HepG2 (cell line): Measurements from ENCODE around the gene SUDS3. TPM values are rescaled to one million over a fixed set of nuclear protein-coding genes. Genes with fewer than 3 reads are reported as not detected.

Experiments
- ARNT2 ChIP-seq: sonication (generic); formaldehyde crosslinking; IDR thresholded peaks from 2 replicates; pipeline ENCODE4 v1.8.0; 2022; ENCODE audit warnings: mild to moderate bottlenecking, low read depth, missing genetic modification reagents, moderate library complexity
- CC2D1A ChIP-seq: sonication (generic); formaldehyde crosslinking; IDR thresholded peaks from 2 replicates; pipeline ENCODE4 v1.8.1; 2023; ENCODE audit warnings: mild to moderate bottlenecking, missing genetic modification reagents
- CENPX ChIP-seq: sonication (generic); formaldehyde crosslinking; IDR thresholded peaks from 2 replicates; pipeline ENCODE4 v1.9.0; 2021; ENCODE audit warnings: mild to moderate bottlenecking, missing genetic modification reagents, moderate library complexity
- GABPA ChIP-seq, 2 experiments: IDR thresholded peaks; 2 replicates each; pipeline ENCODE4 v1.6.1; 2011 to 2016; ENCODE audit warnings: low read depth in 2 of 2, low read length in 1 of 2, missing biosample characterization in 1 of 2, missing genetic modification characterization in 1 of 2
- KDM1A ChIP-seq: IDR thresholded peaks from 2 replicates; pipeline ENCODE4 v1.6.1; 2016; ENCODE audit warnings: missing compliant biosample characterization
- MED13 ChIP-seq: sonication (generic); formaldehyde crosslinking; IDR thresholded peaks from 2 replicates; pipeline ENCODE4 v1.5.0; 2020; ENCODE audit warnings: missing genetic modification reagents
- MIXL1 ChIP-seq: IDR thresholded peaks from 2 replicates; pipeline ENCODE4 v1.6.1; 2016
- NCOA5 ChIP-seq: sonication (generic); formaldehyde crosslinking; IDR thresholded peaks from 2 replicates; pipeline ENCODE4 v1.4.0; 2020; ENCODE audit warnings: missing genetic modification reagents
- PAF1 ChIP-seq: IDR thresholded peaks from 2 replicates; pipeline ENCODE4 v1.6.1; 2016; ENCODE audit warnings: missing genetic modification reagents, missing compliant biosample characterization
- SIX4 ChIP-seq: sonication (generic); formaldehyde crosslinking; IDR thresholded peaks from 2 replicates; pipeline ENCODE4 v1.4.0; 2020; ENCODE audit warnings: missing genetic modification reagents
- SOX6 ChIP-seq, 2 experiments: fragments of 450-650 bp in 1 of 2; sonication (generic) in 1 of 2; formaldehyde crosslinking in 1 of 2; IDR thresholded peaks; 2 replicates each; pipeline versions ENCODE4 v1.4.0 to v1.6.1; 2017 to 2020; ENCODE audit warnings: antibody characterized with exemption in 1 of 2, mild to moderate bottlenecking in 1 of 2, missing genetic modification reagents in 1 of 2
- SRSF4 ChIP-seq: fragments of 200-400 bp; formaldehyde crosslinking; IDR thresholded peaks from one replicate; pipeline ENCODE4 v1.6.1; 2018; ENCODE audit warnings: mild to moderate bottlenecking, low read depth, low read length, moderate library complexity; ENCODE audit not compliant: poor library complexity, severe bottlenecking
- TEAD2 ChIP-seq: sonication (generic); formaldehyde crosslinking; IDR thresholded peaks from 2 replicates; pipeline ENCODE4 v1.9.0; 2021; ENCODE audit warnings: missing genetic modification reagents
- WIZ ChIP-seq: sonication (generic); formaldehyde crosslinking; IDR thresholded peaks from 2 replicates; pipeline ENCODE4 v1.5.1; 2020; ENCODE audit warnings: mild to moderate bottlenecking, missing genetic modification reagents
- ZNF34 ChIP-seq: sonication (generic); formaldehyde crosslinking; IDR thresholded peaks from 2 replicates; pipeline ENCODE4 v1.4.0; 2020; ENCODE audit warnings: mild to moderate bottlenecking, missing genetic modification reagents, borderline replicate concordance
- ZNF605 ChIP-seq: sonication (generic); formaldehyde crosslinking; IDR thresholded peaks from 2 replicates; pipeline ENCODE4 v1.8.0; 2022; ENCODE audit warnings: mild to moderate bottlenecking, missing genetic modification reagents
- ZNF614 ChIP-seq: IDR thresholded peaks from 2 replicates; pipeline ENCODE4 v1.6.1; 2018; ENCODE audit warnings: missing biosample characterization, missing genetic modification reagents, inconsistent platforms, borderline replicate concordance
- ZNF720 ChIP-seq: sonication (generic); formaldehyde crosslinking; IDR thresholded peaks from 2 replicates; pipeline ENCODE4 v1.4.0; 2020; ENCODE audit warnings: missing genetic modification reagents
- ZNF737 ChIP-seq: sonication (generic); formaldehyde crosslinking; IDR thresholded peaks from 2 replicates; pipeline ENCODE4 v1.5.0; 2020; ENCODE audit warnings: missing genetic modification reagents, mild to moderate bottlenecking, borderline replicate concordance
- ZSCAN9 ChIP-seq: IDR thresholded peaks from 2 replicates; pipeline ENCODE4 v1.6.1; 2016; ENCODE audit warnings: borderline replicate concordance
- polyA plus RNA-seq, 8 experiments: library from polyadenylated mRNA; depleted of rRNA in 3 of 8; stranded (reverse) in 7 of 8; unstranded in 1 of 8; fragments of >200 nt; fragmentation: Illumina TruSeq in 4 of 8; extraction: Trizol in 4 of 8; gene quantifications; 2 replicates each; pipeline versions ENCODE4 v1.2.1 to v1.2.3, GENCODE V29; 2011 to 2016; ENCODE audit warnings: low read depth in 4 of 8, missing spikeins in 1 of 8, mixed read lengths in 1 of 8; ENCODE audit not compliant: insufficient read depth in 1 of 8
- total RNA-seq, 5 experiments: library from RNA; depleted of rRNA; stranded (reverse); fragments of >200 nt; fragmentation: Illumina TruSeq; extraction: Trizol; gene quantifications; 2 replicates each; pipeline ENCODE4 v1.2.3, GENCODE V29; 2016; ENCODE audit warnings: low read depth in 1 of 5
- TF ChIP-seq, protein P1 (sequence below): sonication (generic); formaldehyde crosslinking; IDR thresholded peaks from 2 replicates; pipeline ENCODE4 v1.4.0; 2020; ENCODE audit warnings: missing genetic modification reagents
- TF ChIP-seq, protein P2 (sequence below): sonication (generic); formaldehyde crosslinking; IDR thresholded peaks from 2 replicates; pipeline ENCODE4 v1.5.0; 2020; ENCODE audit warnings: missing genetic modification reagents
- TF ChIP-seq, protein P3 (sequence below): IDR thresholded peaks from 2 replicates; pipeline ENCODE4 v1.6.1; 2018; ENCODE audit warnings: missing genetic modification reagents
- TF ChIP-seq, protein P4 (sequence below): sonication (generic); formaldehyde crosslinking; IDR thresholded peaks from 2 replicates; pipeline ENCODE4 v1.8.0; 2022; ENCODE audit warnings: mild to moderate bottlenecking, missing genetic modification reagents, moderate library complexity

SUDS3 gene
- total and polyA plus RNA-seq, 2 of the 13 experiments (the other 11 are each of a cell fraction or from before 2014, with no cell fraction given), result 20.2 to 33.1 TPM

DNA sequence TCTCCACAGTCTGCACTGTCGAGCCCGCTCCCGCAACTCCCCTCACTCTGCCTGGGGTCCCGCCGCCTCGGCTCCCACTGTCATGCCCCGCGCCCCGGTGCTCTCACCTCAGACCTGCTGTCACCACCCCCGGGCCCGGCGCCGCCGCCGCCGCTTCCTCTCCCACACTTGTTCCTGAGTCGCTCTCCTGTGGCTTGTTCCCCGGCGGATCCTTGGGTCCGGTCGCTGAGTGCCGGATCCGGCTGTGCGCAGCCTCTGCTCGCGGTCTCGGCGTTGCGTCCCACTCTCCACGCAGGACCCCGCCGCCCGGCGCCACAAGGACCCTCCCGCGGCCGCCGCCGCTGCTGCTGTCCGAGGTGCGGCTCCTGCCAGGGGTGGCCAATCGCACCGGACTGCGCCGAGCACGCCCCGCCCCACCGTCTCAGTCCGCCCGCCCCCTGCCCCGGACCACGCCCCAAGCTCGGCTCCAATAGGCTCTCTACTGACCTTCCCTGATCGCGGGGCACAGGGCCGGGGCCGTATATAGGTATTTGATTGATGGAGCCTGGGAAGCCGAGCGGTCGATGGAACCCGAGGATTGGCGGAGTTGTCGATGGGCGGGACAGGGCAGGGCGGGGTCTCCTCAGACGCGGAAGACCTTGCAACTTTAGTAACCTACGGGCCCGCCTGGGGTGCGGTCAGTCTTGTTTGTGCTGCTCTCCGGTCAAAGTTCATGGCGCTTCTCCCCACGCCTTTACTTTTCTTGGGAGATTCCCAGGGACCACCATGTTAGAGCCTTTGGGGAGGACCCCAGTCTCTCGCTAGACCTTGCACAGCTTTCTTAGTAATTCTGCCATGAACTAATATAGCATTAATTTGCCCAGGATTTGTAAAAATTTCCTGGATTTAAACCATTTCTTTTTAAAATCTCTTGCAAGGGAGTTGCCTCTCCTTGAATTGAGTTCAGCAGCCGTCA, 3.5 kb upstream of the SUDS3 start, which contains the start of gene TAOK3 (continued):
- TF ChIP-seq, protein P1, sequence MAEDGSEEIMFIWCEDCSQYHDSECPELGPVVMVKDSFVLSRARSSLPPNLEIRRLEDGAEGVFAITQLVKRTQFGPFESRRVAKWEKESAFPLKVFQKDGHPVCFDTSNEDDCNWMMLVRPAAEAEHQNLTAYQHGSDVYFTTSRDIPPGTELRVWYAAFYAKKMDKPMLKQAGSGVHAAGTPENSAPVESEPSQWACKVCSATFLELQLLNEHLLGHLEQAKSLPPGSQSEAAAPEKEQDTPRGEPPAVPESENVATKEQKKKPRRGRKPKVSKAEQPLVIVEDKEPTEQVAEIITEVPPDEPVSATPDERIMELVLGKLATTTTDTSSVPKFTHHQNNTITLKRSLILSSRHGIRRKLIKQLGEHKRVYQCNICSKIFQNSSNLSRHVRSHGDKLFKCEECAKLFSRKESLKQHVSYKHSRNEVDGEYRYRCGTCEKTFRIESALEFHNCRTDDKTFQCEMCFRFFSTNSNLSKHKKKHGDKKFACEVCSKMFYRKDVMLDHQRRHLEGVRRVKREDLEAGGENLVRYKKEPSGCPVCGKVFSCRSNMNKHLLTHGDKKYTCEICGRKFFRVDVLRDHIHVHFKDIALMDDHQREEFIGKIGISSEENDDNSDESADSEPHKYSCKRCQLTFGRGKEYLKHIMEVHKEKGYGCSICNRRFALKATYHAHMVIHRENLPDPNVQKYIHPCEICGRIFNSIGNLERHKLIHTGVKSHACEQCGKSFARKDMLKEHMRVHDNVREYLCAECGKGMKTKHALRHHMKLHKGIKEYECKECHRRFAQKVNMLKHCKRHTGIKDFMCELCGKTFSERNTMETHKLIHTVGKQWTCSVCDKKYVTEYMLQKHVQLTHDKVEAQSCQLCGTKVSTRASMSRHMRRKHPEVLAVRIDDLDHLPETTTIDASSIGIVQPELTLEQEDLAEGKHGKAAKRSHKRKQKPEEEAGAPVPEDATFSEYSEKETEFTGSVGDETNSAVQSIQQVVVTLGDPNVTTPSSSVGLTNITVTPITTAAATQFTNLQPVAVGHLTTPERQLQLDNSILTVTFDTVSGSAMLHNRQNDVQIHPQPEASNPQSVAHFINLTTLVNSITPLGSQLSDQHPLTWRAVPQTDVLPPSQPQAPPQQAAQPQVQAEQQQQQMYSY (CRISPR knock-in tag), result peak; percentile 26; the same call in 1 of the 2 replicates
- TF ChIP-seq, protein P2, sequence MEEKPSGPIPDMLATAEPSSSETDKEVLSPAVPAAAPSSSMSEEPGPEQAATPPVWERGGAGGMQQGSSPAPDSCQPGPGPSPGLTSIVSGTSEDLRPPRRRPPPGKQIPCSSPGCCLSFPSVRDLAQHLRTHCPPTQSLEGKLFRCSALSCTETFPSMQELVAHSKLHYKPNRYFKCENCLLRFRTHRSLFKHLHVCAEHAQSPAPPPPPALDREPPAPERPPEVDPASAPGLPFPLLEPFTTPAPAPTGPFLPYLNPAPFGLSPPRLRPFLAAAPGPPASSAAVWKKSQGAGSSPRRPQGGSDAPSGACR (CRISPR knock-in tag), result no peak
- TF ChIP-seq NCOA5 (CRISPR knock-in tag) (no peak), SRSF4 (no peak), ZNF720 (CRISPR knock-in tag) (no peak), CC2D1A (0 out of 2 replicates have a peak, but pooled peaks have one; percentile 46), TEAD2 (CRISPR knock-in tag) (no peak), ARNT2 (CRISPR knock-in tag) (peak; percentile 69), CENPX (CRISPR knock-in tag) (no peak), ZNF737 (CRISPR knock-in tag) (no peak), WIZ (0 out of 2 replicates have a peak, but pooled peaks have one; percentile 31), MED13 (CRISPR knock-in tag) (no peak), MIXL1 (peak; percentile 11; the same call in 1 of the 2 replicates), KDM1A (no peak), SOX6 (IDR thresholded peaks at IDR 0.05) (no peak), SOX6 (CRISPR knock-in tag; IDR thresholded peaks at IDR 0.05) (peak; percentile 46), GABPA (IDR thresholded peaks at IDR 0.05; ENCODE audit: low read depth, low read length) (no peak), GABPA (CRISPR knock-in tag; IDR thresholded peaks at IDR 0.05; ENCODE audit: low read depth) (peak; percentile 63), SIX4 (no peak), ZNF605 (CRISPR knock-in tag) (peak; percentile 62; the same call in 1 of the 2 replicates), ZNF614 (CRISPR knock-in tag) (no peak), ZNF34 (no peak), PAF1 (CRISPR knock-in tag) (no peak), ZSCAN9 (CRISPR knock-in tag) (no peak)
- TF ChIP-seq, protein P3, sequence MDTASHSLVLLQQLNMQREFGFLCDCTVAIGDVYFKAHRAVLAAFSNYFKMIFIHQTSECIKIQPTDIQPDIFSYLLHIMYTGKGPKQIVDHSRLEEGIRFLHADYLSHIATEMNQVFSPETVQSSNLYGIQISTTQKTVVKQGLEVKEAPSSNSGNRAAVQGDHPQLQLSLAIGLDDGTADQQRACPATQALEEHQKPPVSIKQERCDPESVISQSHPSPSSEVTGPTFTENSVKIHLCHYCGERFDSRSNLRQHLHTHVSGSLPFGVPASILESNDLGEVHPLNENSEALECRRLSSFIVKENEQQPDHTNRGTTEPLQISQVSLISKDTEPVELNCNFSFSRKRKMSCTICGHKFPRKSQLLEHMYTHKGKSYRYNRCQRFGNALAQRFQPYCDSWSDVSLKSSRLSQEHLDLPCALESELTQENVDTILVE (CRISPR knock-in tag), result peak; percentile 64; the same call in 1 of the 2 replicates
- TF ChIP-seq, protein P4, sequence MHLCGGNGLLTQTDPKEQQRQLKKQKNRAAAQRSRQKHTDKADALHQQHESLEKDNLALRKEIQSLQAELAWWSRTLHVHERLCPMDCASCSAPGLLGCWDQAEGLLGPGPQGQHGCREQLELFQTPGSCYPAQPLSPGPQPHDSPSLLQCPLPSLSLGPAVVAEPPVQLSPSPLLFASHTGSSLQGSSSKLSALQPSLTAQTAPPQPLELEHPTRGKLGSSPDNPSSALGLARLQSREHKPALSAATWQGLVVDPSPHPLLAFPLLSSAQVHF (CRISPR knock-in tag), result no peak
